Ureter (tissue), 1 donor: ENCODE data around the gene GFPT1. TPM values are rescaled to one million over a fixed set of nuclear protein-coding genes. Genes with fewer than 3 reads are reported as not detected.
"Not testable (repeated sequence)": the region's sequence is repeated elsewhere in the genome, so short reads cannot be mapped to it uniquely, and the experiment has no call there.

Experiments used
- DNase-seq: peaks from one replicate; pipeline ENCODE4 v3.0.0-alpha.2; 2020; ENCODE audit warnings: low spot score
- total RNA-seq: library from RNA; stranded (reverse); gene quantifications from one replicate; pipeline ENCODE4 v1.2.4, GENCODE V29; 2023
- donor health status: DM: yes; HTN: yes; CAD: no.

The GFPT1 gene
- total RNA-seq: 55.3 TPM

DNA sequence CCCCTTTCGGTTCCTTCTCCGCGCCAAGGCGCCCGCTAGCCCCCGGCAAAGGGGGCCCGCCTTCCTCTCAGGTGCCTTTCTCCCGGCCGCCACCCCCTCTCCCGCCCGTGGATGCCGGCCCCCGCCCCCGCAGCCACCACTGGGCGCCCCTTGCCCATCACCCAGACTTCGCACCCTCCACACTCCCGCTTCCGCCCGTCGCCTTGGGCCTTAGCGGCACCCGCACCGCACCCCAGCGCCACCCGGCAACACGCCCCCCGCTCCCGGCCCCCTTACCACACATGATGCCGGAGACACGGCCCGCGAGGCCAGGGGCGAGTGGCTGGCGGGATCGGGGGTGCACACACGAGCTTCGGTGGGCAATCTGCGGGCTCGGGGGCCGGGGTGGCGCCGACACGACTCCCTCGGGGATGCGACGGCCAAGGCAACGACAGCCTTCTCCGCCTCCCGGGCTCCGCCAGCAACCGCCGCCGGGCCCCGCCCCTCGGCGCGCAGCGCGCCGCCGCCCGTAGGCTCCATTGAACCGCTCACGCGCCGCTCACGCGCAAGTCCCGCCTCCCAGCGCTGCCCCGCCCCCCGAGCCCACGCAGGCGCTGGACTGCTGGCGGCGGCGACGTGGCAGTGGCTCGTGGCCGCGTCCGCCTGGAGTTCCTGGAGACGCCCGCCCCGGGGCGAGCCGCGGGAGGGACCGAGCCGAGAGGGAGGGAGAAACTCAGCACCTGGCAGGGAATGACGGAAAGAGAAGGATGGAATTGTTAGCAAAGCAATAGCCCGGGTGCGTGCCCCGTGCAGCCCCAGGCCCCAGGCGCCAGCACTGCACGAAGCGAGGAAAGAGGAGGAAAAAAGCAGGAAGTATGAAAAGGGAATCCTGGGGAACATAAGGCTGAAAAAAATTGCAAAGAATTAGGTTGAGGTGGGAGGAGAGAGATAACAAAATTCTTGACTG lies at the start of gene GFPT1:
Gene GFPT1 (minus strand): TSS at position 439 of the 946 bp plus-strand sequence. CDS start 156 bp downstream, at position 283.
- peak; percentile 95 for DNase-seq

- DNase-seq: no peak
These were observed 49.5 kb upstream of the GFPT1 start for GRCh38 chr2:69436596-69436937.

GRCh38 chr2:69434753-69435152 lies 47.7 kb upstream of the GFPT1 start:
- DNase-seq: no peak

- DNase-seq: no peak
These were observed 42.6 kb upstream of the GFPT1 start for GRCh38 chr2:69429491-69430183.

GRCh38 chr2:69428981-69429380 lies 42.0 kb upstream of the GFPT1 start:
- DNase-seq: no peak

DNA sequence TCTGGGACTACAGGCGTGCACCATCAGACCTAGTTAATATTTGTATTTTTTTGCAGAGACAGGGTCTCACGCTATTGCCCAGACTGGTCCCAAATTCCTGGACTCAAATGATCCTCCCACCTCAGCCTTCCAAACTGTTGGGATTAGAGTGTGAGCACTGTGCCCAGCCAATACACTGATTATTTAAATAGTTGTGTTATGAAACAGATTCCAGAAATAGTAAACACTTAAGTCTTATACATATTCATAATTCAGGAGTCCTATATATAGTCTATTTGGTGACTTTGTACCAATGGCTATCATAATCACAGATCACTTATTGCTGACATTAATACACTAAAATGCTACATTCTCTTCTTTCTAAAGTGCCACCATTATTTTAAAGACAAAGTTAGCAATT lies 37.4 kb upstream of the GFPT1 start:
- DNase-seq: no peak

- no peak for DNase-seq
These were observed 35.2 kb upstream of the GFPT1 start for GRCh38 chr2:69422198-69422597.

- not testable (repeated sequence) for DNase-seq
These were observed 32.1 kb upstream of the GFPT1 start for GRCh38 chr2:69419111-69419510.

- no peak for DNase-seq
These were observed 29.1 kb upstream of the GFPT1 start for GRCh38 chr2:69416147-69416546.

GRCh38 chr2:69411120-69411519 lies 24.1 kb upstream of the GFPT1 start:
- no peak for DNase-seq

DNA sequence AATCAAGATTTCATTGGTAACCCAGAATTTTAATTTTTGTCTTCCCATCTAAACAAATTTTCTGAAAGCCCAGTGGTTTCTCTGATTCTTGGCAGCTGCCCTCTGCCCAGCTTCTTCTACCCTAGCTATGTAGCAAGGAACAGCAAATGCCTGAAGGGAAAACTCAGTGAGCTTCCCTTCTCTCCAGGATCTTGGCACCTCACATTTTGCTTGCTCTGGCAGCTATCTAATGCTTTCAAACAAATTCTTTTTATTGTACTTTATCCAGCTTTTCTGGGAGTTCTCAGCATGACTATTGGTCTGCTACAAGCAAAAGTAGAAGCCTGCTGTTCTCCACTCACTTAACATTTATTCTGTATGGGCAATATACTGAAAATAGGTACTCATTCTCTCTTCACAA lies 18.3 kb upstream of the GFPT1 start:
- no peak for DNase-seq

DNA sequence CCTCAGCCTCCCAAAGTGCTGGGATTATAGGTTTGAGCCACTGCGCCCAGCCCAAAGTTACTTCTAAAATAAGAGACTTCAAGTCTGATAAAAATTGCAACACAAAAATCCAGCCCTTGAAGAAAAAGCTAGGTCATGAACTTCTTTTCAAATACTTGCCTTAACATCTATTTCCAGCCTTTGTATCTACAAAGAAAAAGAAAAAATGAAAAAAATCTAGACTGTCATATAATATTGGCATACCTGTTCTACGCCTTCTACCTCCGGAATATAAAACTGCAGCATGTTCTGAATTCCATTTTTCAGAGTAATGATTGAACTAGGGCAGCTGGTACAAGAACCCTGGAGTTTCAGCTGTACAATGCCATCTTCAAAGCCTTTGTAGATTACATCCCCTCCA lies 13.1 kb upstream of the GFPT1 start:
- DNase-seq: no peak

- no peak for DNase-seq
These were observed 10.2 kb upstream of the GFPT1 start for GRCh38 chr2:69397234-69397633.

GRCh38 chr2:69395866-69396265 lies 8.8 kb upstream of the GFPT1 start:
- DNase-seq: no peak

GRCh38 chr2:69393963-69394362 lies 6.9 kb upstream of the GFPT1 start:
- no peak for DNase-seq

- no peak for DNase-seq
These were observed 3.4 kb upstream of the GFPT1 start for GRCh38 chr2:69390471-69390870.

GRCh38 chr2:69390001-69390400 lies 3.0 kb upstream of the GFPT1 start:
- no peak for DNase-seq

- no peak for DNase-seq
These were observed 2.2 kb upstream of the GFPT1 start for GRCh38 chr2:69389271-69389670.

- DNase-seq: no peak
These were observed 899 bp upstream of the GFPT1 start for GRCh38 chr2:69387770-69388481.

- no peak for DNase-seq
These were observed 667 bp downstream of the GFPT1 start for GRCh38 chr2:69386360-69386759.

DNA sequence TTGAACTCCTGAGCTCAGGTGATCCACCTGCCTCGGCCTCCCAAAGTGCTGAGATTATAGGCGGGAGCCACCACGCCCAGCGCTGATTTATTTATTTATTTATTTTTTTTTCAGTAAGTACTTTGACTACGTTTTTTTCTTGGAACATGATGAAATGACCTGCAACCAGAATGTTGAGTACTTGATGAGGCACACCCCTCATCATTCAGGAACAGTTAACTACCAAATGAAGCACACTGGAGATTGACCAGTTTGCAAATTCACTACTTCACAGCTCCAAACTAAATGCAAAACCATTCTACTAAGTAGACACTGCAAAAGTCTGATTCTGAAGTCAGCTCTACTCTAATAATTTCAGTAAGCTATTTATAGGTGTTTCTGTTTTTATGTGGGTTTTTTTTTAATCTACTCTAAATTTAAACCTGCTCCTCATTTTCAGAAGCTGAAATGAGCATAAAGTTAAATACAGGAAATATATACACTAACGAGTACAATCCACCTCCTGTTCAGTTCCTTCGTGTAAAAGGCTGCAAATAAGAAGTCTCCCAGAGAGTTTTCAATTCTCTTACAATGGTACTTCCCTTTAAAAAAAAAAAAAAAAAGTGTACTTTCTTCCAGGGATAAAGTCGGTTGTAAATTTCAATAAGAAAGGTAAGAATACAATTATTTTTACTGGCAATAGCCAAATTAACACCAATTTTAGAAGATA lies 1.4 kb downstream of the GFPT1 start:
- DNase-seq: no peak

GRCh38 chr2:69384618-69385081 lies 2.4 kb downstream of the GFPT1 start:
- no peak for DNase-seq
